ENCODE measurements around the gene DEFB110. TPM values are rescaled to one million over a fixed set of nuclear protein-coding genes. Genes with fewer than 3 reads are reported as not detected.

DEFB110 gene
- total RNA-seq, result not detected in 2 replicates

DNA sequence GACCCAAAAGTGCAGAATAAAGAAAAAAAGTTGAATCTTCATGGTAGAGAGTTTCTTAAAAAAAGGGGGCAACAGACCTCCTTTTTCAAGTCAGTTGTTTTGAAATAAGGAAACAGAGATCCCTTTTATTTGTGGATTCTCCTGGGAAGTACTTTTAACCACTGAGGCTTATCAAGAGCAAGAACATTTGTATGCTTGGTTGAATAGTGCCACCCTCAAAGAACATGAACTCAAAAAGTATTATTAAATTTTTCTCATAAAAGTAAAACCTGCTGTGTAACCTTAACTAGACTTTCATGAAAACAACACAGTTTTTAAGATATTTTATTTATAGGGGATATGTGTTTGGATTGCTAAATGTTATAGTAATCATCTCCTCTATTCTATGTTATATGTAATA is at the start of gene DEFB110:
Gene DEFB110 (minus strand): TSS at position 101 of the 400 bp plus-strand sequence. CDS start 59 bp downstream, at position 42.
- H3K4me3 Mint-ChIP-seq, result no peak within 1 kb of the TSS
- TF ChIP-seq, protein P1, sequence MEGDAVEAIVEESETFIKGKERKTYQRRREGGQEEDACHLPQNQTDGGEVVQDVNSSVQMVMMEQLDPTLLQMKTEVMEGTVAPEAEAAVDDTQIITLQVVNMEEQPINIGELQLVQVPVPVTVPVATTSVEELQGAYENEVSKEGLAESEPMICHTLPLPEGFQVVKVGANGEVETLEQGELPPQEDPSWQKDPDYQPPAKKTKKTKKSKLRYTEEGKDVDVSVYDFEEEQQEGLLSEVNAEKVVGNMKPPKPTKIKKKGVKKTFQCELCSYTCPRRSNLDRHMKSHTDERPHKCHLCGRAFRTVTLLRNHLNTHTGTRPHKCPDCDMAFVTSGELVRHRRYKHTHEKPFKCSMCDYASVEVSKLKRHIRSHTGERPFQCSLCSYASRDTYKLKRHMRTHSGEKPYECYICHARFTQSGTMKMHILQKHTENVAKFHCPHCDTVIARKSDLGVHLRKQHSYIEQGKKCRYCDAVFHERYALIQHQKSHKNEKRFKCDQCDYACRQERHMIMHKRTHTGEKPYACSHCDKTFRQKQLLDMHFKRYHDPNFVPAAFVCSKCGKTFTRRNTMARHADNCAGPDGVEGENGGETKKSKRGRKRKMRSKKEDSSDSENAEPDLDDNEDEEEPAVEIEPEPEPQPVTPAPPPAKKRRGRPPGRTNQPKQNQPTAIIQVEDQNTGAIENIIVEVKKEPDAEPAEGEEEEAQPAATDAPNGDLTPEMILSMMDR (IDR thresholded peaks at IDR 0.05), result no peak
- POLR2A ChIA-PET, result no interaction called here

DNA sequence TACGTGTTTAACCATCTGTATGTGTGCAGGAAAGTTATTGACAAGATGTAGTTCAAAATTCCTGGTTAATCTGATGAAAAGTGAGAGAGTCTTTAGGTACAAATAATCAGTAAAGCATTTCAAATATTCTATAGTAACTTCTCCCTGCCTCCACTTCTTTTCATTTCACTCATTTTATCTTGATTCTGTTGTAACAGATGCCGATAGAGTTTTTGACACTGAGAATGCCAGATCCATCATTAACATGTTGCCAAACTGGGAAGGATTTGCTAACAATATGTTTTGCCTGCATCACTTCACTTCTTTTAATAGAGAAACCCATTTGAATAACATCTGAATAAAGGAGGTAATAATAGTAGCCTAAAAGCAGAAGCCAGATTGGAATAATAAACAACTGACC is 48.3 kb upstream of the DEFB110 start:
- no peaks in the 10 kb centered on the region for H3K36me3 Mint-ChIP-seq (ENCODE audit: low read depth)
- TF ChIP-seq, protein P1 (IDR thresholded peaks at IDR 0.05), result no peak
- CTCF ChIA-PET, result no interaction called here
- peaks cover 6% of the 10 kb centered on the region for H3K9me3 Mint-ChIP-seq
- ATAC-seq (ENCODE audit: low read depth), result no peak
- POLR2A ChIA-PET, result no interaction called here
- no peaks in the 10 kb centered on the region for H3K4me1 Mint-ChIP-seq
- H3K27me3 Mint-ChIP-seq, result no peaks in the 10 kb centered on the region
- intact Hi-C loops (cut with micrococcal nuclease), result no loop called here
- no peak for DNase-seq
- no peak overlapping the region for H3K4me3 Mint-ChIP-seq
- H3K27ac Mint-ChIP-seq, result no peak overlapping the region

More for the DNA sequence above, at the start of gene DEFB110:
- CTCF ChIA-PET, result no interaction called here
- Mint-ChIP-seq H3K36me3 (ENCODE audit: low read depth) (no peaks in the 10 kb centered on the region), H3K27me3 (no peaks in the 10 kb centered on the region), H3K4me1 (no peaks in the 10 kb centered on the region), H3K9me3 (no peaks in the 10 kb centered on the region), H3K27ac (no peak within 1 kb of the TSS)
- intact Hi-C loops (cut with micrococcal nuclease), result no loop called here
- DNase-seq, result no peak
- no peak for ATAC-seq (ENCODE audit: low read depth)

DNA sequence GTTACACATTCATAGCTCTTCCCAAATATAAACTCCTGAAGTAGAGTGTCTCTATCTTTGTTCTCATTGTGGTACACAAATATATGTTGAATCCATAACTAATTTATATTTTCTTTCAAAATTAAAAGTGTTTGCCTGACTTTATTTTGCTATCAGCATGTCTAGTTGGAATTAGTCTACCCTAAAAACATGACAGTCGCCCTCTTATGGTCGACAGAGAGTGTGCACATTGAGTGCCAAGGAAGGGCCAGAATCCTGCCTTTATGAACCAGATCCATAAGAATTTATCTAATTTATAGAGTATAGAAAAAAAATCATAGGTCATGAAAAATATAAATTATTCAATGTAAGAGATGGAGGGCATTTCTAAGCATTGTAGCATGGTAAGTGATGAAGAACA is 40.3 kb upstream of the DEFB110 start:
- TF ChIP-seq, protein P1 (IDR thresholded peaks at IDR 0.05), result no peak
- Mint-ChIP-seq H3K27ac (no peak overlapping the region), H3K4me3 (no peak overlapping the region), H3K4me1 (no peaks in the 10 kb centered on the region), H3K27me3 (no peaks in the 10 kb centered on the region), H3K36me3 (ENCODE audit: low read depth) (no peaks in the 10 kb centered on the region), H3K9me3 (peaks cover 2% of the 10 kb centered on the region)
- ChIA-PET CTCF (no interaction called here), POLR2A (no interaction called here)
- intact Hi-C loops (cut with micrococcal nuclease), result no loop called here
- no peak for ATAC-seq (ENCODE audit: low read depth)
- DNase-seq, result no peak

DNA sequence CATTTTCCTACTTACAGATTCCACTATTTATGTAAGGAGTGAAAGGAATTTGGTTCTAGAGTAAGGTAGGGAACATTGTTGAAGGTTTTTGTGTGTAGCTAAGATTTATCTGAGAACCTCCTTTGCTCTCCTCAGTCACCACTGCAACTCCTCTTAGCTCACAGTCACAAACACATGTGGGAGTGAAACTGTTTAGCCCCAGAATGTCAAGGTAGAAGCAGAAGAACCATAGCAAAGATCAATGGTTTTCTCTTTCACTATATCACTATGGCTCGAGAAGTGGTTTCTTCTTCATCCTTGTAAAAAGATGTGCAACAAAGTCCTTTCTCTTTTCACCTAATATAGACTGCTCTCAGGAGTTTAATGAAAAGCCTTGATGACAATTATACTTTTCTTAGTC is 34.4 kb upstream of the DEFB110 start:
- DNase-seq (no peak), ATAC-seq (ENCODE audit: low read depth) (no peak)
- CTCF ChIA-PET, result no interaction called here
- Mint-ChIP-seq H3K4me3 (no peak overlapping the region), H3K27me3 (no peaks in the 10 kb centered on the region), H3K4me1 (no peaks in the 10 kb centered on the region), H3K36me3 (ENCODE audit: low read depth) (no peaks in the 10 kb centered on the region), H3K27ac (no peak overlapping the region), H3K9me3 (no peaks in the 10 kb centered on the region)
- POLR2A ChIA-PET, result no interaction called here
- TF ChIP-seq, protein P1 (IDR thresholded peaks at IDR 0.05), result no peak
- intact Hi-C loops (cut with micrococcal nuclease), result no loop called here

DNA sequence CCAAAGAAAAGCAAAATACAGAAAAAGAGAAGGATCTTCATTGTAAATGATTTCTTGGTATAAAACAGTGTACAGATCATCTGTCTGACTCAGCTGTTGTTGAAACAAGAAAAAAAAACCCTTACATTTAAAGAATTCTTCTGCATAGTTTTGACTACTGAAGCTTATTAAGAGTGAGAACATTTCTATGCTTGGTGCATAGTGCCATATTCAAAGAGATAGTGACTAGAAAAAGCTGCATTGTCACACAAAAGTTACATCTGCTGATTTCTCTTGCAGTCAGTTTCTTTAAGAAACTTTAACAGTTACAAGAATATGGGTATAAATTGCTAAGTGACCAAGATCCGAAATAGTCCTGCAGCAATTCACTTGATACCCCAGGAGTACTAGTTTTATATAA is 28.0 kb upstream of the DEFB110 start, which contains the start of gene DEFB112:
Gene DEFB112 (minus strand): TSS at position 101 of the 400 bp plus-strand sequence. CDS start 60 bp downstream, at position 41.
- Mint-ChIP-seq H3K36me3 (ENCODE audit: low read depth) (no peaks in the 10 kb centered on the region), H3K4me3 (no peak within 1 kb of the TSS), H3K27me3 (no peaks in the 10 kb centered on the region), H3K4me1 (no peaks in the 10 kb centered on the region), H3K9me3 (no peaks in the 10 kb centered on the region), H3K27ac (no peak within 1 kb of the TSS)
- TF ChIP-seq, protein P1 (IDR thresholded peaks at IDR 0.05), result no peak
- ChIA-PET POLR2A (no interaction called here), CTCF (no interaction called here)
- intact Hi-C loops (cut with micrococcal nuclease), result no loop called here
- ATAC-seq (ENCODE audit: low read depth) (no peak), DNase-seq (no peak)
